ENCODE results near the gene ABR.

DNA sequence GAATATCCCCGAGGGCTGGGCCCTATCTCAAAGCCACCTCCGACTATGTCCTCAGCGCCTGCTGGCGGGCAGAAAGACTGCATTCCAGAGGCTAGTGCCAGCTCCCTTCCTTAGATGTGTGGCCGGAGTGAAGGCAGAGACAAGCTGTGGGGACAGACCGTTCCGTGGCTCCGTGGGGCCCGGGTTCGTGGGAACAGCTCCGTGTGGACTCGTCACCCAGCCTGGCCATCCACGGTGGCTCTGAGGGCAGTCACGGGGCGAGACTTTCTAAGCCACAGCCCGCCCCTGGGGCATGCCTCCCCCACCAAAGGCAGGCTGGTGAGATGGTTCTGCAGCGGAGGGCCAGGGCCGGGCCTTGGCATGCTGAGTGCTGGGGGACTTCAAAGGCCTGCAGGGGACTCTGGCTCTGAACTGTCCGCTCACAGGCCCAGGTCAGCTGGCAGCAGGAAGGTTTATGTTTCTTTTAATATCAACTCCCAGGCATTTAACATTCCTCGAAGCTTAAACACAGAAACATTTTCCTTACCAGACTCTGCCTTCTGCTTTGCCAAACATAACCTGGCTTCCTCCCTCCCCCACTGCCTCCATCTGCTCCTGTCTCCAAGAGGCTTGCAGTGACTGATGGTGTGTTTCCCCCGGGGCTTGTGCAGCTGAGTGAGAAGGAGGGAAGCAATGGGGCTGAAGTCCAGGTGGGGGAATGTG is 132.5 kb downstream of the ABR start:
- TF ChIP-seq, protein P1, sequence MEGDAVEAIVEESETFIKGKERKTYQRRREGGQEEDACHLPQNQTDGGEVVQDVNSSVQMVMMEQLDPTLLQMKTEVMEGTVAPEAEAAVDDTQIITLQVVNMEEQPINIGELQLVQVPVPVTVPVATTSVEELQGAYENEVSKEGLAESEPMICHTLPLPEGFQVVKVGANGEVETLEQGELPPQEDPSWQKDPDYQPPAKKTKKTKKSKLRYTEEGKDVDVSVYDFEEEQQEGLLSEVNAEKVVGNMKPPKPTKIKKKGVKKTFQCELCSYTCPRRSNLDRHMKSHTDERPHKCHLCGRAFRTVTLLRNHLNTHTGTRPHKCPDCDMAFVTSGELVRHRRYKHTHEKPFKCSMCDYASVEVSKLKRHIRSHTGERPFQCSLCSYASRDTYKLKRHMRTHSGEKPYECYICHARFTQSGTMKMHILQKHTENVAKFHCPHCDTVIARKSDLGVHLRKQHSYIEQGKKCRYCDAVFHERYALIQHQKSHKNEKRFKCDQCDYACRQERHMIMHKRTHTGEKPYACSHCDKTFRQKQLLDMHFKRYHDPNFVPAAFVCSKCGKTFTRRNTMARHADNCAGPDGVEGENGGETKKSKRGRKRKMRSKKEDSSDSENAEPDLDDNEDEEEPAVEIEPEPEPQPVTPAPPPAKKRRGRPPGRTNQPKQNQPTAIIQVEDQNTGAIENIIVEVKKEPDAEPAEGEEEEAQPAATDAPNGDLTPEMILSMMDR (IDR thresholded peaks at IDR 0.05): no peak
- no peak for TF ChIP-seq ZFX (IDR thresholded peaks at IDR 0.05; ENCODE audit: borderline replicate concordance)

Data from 22Rv1 (cell line).